MV-4-11 (cell line): ENCODE data around the gene GIN1.
"Not testable (repeated sequence)": the region's sequence is repeated elsewhere in the genome, so short reads cannot be mapped to it uniquely, and the experiment has no call there.

ENCODE experiments used
- DNase-seq: peaks from one replicate; lab custom pipeline; 2025; lab: John Stamatoyannopoulos, UW

Gene GIN1, protein sequence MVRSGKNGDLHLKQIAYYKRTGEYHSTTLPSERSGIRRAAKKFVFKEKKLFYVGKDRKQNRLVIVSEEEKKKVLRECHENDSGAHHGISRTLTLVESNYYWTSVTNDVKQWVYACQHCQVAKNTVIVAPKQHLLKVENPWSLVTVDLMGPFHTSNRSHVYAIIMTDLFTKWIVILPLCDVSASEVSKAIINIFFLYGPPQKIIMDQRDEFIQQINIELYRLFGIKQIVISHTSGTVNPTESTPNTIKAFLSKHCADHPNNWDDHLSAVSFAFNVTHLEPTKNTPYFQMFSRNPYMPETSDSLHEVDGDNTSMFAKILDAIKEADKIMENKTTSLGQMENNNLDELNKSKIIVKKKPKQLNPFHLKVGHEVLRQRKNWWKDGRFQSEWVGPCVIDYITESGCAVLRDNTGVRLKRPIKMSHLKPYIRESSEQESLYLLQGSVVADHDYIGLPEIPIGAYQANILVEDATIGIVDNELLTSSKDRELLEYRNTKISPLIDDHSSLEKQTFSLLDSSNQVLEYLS

GRCh38 chr5:103119765-103120606 lies at the start of gene GIN1, which contains the start of gene PPIP5K2:
Gene GIN1 (minus strand): TSS chr5:103120138. CDS start chr5:103108707, 11,431 bp downstream.
Gene PPIP5K2 (plus strand): TSS chr5:103120301. CDS start chr5:103129590, 9,289 bp downstream.
- peak; percentile 99 for DNase-seq

- DNase-seq = peak; percentile 69
Measured at GRCh38 chr5:103166706-103167105, 46.8 kb upstream of the GIN1 start.

DNA sequence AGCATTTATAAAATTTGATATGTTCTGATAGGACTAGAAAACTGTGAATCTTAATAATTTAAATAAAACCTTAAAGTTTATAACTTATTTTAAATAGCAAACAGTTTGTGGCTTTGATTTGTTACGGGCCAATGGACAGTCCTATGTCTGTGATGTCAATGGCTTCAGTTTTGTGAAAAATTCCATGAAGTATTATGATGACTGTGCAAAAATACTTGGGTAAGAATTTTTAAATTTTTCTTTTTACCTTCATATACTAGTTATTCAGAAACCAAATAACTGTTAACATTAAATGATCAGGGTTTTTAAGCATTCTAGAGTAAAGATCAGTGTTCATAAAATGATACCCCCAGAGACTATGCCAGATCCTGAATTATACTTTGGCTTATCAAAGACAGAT lies 31.2 kb upstream of the GIN1 start:
- no peak for DNase-seq

DNA sequence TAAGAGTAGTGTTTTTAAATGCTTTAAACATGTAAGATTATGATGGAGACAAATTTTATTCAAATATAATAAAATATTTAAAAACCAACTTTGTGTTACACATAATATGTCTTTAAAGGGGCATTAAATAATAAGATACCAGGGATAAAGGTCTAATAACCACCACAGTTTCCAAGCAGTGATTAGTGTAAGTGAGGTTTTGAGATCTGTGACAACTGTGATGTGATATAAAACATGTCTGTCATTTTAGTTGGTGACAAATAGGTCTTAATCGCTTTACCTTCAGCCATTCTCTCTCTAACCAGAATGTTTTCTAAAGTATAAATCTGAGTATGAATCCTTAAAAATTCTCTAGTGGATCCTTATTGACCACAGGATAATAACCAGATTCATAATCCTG lies 28.3 kb upstream of the GIN1 start:
- DNase-seq = no peak

- peak; percentile 51 for DNase-seq
Measured at GRCh38 chr5:103145196-103145595, 25.3 kb upstream of the GIN1 start.

DNA sequence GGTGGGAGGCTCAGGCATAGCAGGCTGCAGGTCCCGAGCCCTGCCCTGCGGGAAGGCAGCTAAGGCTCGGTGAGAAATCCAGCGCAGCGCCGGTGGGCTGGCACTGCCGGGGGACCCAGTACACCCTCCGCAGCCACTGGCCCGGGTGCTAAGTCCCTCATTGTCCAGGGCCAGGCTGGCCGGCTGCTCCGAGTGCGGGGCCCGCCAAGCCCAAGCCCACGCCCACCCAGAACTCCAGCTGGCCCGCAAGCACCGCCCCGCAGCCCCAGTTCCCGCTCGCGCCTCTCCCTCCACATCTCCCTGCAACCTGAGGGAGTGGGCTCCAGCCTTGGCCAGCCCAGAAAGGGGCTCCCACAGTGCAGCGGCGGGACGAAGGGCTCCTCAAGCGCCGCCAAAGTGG lies 22.2 kb upstream of the GIN1 start:
- DNase-seq = not testable (repeated sequence)

GRCh38 chr5:103139264-103139865 lies 19.4 kb upstream of the GIN1 start:
- peak; percentile 69 for DNase-seq

DNA sequence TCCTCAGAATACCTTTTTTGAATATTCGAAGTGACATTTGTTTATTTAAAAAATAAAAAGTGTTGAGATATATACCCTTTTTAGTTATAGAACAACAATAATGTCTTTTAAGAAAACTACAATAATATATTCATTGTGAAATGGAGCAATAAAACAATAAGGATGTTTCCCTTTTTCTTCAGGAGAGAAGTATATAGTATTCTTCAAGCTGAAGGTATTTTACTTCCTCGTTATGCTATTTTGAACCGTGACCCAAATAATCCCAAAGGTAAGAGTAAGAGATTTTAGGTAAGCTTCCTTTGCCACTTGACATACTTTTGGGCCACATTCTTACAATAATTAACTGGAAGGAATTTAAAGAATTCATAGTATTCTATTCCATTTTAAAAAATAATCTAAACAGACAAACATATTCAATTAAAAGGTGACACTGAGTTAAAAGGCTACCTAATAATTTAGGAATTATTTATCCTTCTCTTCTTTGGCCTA lies 18.3 kb upstream of the GIN1 start:
- DNase-seq = no peak

GRCh38 chr5:103135461-103135860 lies 15.5 kb upstream of the GIN1 start:
- DNase-seq = no peak

GRCh38 chr5:103133231-103133630 lies 13.3 kb upstream of the GIN1 start:
- DNase-seq = no peak

DNA sequence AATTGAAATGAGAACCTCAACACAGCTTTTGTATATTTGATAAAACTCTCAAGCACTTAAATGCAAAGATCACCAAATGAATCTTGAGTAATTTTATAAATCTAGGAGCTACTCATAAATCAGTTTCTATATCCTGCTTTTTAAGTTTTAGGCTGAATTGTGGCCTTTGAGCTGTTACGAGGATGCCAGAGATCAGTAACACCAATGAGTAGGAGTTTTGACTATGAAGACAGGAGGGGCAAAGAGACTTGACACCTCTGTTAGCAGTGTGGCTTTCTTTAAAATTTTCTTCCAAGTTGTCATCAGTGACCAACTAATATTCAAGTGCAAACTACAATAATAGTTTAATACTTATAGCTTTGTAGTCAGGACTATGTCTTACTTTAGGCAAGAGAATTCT lies 12.7 kb upstream of the GIN1 start:
- DNase-seq = no peak

GRCh38 chr5:103128202-103128601 lies 8.3 kb upstream of the GIN1 start:
- DNase-seq = no peak

DNA sequence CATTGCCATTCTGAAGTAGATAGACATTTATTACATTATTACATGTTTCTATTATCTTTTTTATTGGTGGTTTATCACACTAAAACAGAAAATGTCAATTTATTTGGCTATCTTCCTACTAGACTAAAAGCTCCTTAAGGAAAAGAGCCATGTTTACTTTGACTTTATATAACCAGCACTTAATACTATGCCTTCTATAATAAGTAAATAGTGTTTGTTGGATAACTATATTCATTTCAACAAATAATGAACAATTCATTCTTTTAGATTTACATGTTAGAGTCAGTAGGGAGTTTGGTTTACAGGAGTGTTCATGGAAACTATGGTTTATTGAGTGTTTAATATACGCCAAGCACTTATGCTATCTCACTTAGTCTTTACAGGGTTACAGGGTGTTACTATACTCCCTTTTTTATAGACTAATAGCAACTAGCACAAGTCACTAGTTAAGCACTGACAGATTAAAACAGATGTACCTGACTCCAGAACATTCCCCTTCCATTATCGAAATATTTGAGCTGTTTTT lies 7.4 kb upstream of the GIN1 start:
- DNase-seq = no peak

DNA sequence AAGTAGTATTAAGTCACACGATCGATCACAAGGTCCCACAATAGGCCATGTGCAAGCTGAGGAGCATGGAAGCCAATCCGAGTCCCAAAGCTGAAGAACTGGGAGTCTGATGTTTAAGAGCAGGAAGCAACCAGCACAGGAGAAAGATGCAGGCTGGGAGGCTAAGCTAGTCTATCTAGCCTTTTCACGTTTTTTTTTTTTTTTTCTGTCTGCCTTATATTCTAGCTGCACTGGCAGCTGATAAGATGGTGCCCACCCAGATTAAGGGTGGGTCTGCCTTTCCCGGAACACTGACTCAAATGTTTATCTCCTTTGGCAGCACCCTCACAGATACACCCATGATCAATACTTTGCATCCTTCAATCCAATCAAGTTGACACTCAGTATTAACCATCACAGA lies 6.6 kb upstream of the GIN1 start:
- no peak for DNase-seq

- no peak for DNase-seq
Measured at GRCh38 chr5:103122242-103122641, 2.3 kb upstream of the GIN1 start.

- DNase-seq = peak; percentile 20
Measured at GRCh38 chr5:103120607-103121200, 766 bp upstream of the GIN1 start.

GRCh38 chr5:103119070-103119764 lies 721 bp downstream of the GIN1 start:
- peak; percentile 48 for DNase-seq

- no peak for DNase-seq
Measured at GRCh38 chr5:103117471-103117991, 2.4 kb downstream of the GIN1 start.

DNA sequence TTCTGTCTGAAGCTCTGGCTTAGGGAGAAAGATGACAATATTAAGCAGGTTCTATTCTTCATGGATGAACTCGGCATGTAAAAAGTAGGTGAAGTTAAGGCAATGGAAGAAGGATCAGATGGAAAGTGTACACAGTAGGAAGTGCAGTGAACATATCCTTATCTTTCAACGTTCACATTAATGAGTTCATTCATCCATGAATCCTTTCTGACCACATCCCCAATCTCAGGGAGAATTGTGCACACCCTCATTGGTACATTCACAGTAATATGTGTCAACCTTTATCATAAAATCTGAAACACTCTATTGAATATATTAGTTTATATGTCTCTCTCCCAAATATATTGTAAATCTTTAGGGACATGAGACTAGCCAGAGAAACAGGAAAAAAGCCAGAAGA lies 5.5 kb downstream of the GIN1 start:
- DNase-seq = no peak

DNA sequence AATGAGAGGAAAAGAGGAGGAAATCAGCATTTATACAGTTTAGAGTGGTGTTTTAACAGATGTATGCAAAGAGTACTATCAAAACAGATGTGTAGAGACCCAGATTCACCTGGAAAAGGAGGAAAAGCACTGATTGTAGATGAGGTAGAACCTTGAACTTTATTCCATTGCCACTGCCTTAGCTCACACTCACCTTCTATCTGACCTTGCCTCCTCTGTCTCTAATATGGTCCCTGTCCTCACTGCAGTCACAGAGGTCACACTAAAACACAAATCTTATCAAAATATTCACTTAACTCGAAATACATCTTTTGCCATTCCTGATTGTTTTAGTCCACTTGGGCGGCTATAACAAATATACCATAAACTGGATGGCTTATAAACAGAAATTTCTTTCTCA lies 7.0 kb downstream of the GIN1 start:
- no peak for DNase-seq

DNA sequence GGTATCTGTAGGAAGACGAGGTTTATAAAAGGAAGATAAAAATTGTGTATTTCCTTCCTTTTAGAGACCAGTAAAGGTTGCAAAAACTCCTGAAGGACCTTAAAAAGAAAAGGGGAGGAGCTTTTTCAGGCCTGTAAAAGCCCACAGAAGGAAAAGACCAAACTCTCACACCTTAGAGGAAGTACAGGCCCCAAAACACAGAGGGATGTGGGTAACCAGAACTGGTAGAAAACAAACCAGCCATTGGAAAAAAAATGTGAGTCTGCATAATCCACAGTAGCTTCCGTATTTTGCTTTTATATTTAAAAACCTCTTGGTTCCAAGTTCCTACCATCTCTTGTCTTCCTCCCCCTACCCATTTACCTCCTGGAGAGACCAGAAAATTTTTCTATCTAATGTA lies 8.5 kb downstream of the GIN1 start:
- DNase-seq = peak; percentile 91
